ENCODE data around the gene MACROD2. TPM values are rescaled to one million over a fixed set of nuclear protein-coding genes. Genes with fewer than 3 reads are reported as not detected.
"Not testable (repeated sequence)": the region's sequence is repeated elsewhere in the genome, so short reads cannot be mapped to it uniquely, and the experiment has no call there.

MACROD2 gene
- total RNA-seq, 1 donor from 2014 or later = 78.2 TPM

GRCh38 chr20:14922503-14923267 lies 927.4 kb downstream of the MACROD2 start:
- no peak for TF ChIP-seq CTCF (IDR thresholded peaks at IDR 0.05)
- H3K36me3 ChIP-seq = no peaks in the 10 kb centered on the region
- no peaks in the 10 kb centered on the region for H3K9me3 ChIP-seq
- ATAC-seq = no peak
- H3K4me3 ChIP-seq = no peak overlapping the region
- no peaks in the 10 kb centered on the region for H3K4me1 ChIP-seq
- no peaks in the 10 kb centered on the region for H3K27me3 ChIP-seq
- intact Hi-C loops (cut with DNase I) = no loop called here
- H3K27ac ChIP-seq = no peak overlapping the region
- no peak for DNase-seq

- no peaks in the 10 kb centered on the region for H3K36me3 ChIP-seq
- ATAC-seq (no peak), DNase-seq (no peak)
- no peaks in the 10 kb centered on the region for H3K27me3 ChIP-seq
- no peak overlapping the region for H3K27ac ChIP-seq
- no peak for TF ChIP-seq CTCF (IDR thresholded peaks at IDR 0.05)
- intact Hi-C loops (cut with DNase I) = no loop called here
- H3K4me3 ChIP-seq = no peak overlapping the region
- no peaks in the 10 kb centered on the region for H3K4me1 ChIP-seq
- no peaks in the 10 kb centered on the region for H3K9me3 ChIP-seq
Measured at GRCh38 chr20:14924433-14924832, 929.1 kb downstream of the MACROD2 start.

- H3K27me3 ChIP-seq = no peaks in the 10 kb centered on the region
- H3K4me1 ChIP-seq = no peaks in the 10 kb centered on the region
- DNase-seq (no peak), ATAC-seq (no peak)
- H3K27ac ChIP-seq = no peak overlapping the region
- no peak overlapping the region for H3K4me3 ChIP-seq
- intact Hi-C loops (cut with DNase I) = no loop called here
- no peaks in the 10 kb centered on the region for H3K36me3 ChIP-seq
- H3K9me3 ChIP-seq = no peaks in the 10 kb centered on the region
- no peak for TF ChIP-seq CTCF (IDR thresholded peaks at IDR 0.05)
Measured at GRCh38 chr20:14925300-14925699, 930.0 kb downstream of the MACROD2 start.

- H3K36me3 ChIP-seq; ATAC-seq; H3K9me3 ChIP-seq; H3K27ac ChIP-seq; DNase-seq; H3K4me3 ChIP-seq; H3K4me1 ChIP-seq; H3K27me3 ChIP-seq; intact Hi-C loops (cut with DNase I): not testable (repeated sequence)
Measured at GRCh38 chr20:14926436-14926835, 931.1 kb downstream of the MACROD2 start.

- H3K36me3 ChIP-seq = no peaks in the 10 kb centered on the region
- H3K27me3 ChIP-seq = no peaks in the 10 kb centered on the region
- no peaks in the 10 kb centered on the region for H3K4me1 ChIP-seq
- H3K4me3 ChIP-seq = no peak overlapping the region
- DNase-seq (no peak), ATAC-seq (no peak)
- H3K27ac ChIP-seq = no peak overlapping the region
- no peak for TF ChIP-seq CTCF (IDR thresholded peaks at IDR 0.05)
- intact Hi-C loops (cut with DNase I) = no loop called here
- no peaks in the 10 kb centered on the region for H3K9me3 ChIP-seq
Measured at GRCh38 chr20:14928083-14928482, 932.8 kb downstream of the MACROD2 start.

GRCh38 chr20:14929388-14929787 lies 934.1 kb downstream of the MACROD2 start:
- no peak for TF ChIP-seq CTCF (IDR thresholded peaks at IDR 0.05)
- Histone ChIP-seq H3K36me3 (no peaks in the 10 kb centered on the region), H3K27me3 (no peaks in the 10 kb centered on the region), H3K27ac (no peak overlapping the region), H3K4me1 (no peaks in the 10 kb centered on the region), H3K4me3 (no peak overlapping the region), H3K9me3 (no peaks in the 10 kb centered on the region)
- ATAC-seq = no peak
- no peak for DNase-seq
- intact Hi-C loops (cut with DNase I) = no loop called here

All from upper lobe of right lung (tissue), 1 donor.